ENCODE results near the gene LRMDA. TPM values are rescaled to one million over a fixed set of nuclear protein-coding genes. Genes with fewer than 3 reads are reported as not detected.

LRMDA gene
- total and polyA plus RNA-seq, 2 of the 13 experiments (the other 11 are each of a cell fraction or from before 2014, with no cell fraction given), result 13.4 to 22.0 TPM

GRCh38 chr10:76213876-76214275 lies 782.5 kb downstream of the LRMDA start:
- no TSS peak for BruUV-seq (replicated peaks)
- TF ChIP-seq POGZ (CRISPR knock-in tag; IDR thresholded peaks at IDR 0.05) (no peak), CTCF (CRISPR knock-in tag; IDR thresholded peaks at IDR 0.05) (no peak), TCF7L2 (IDR thresholded peaks at IDR 0.05; ENCODE audit: low read depth, low read length) (no peak), E2F2 (CRISPR knock-in tag; IDR thresholded peaks at IDR 0.05; ENCODE audit: borderline replicate concordance) (no peak), MLLT10 (CRISPR knock-in tag; IDR thresholded peaks at IDR 0.05) (no peak), RBM22 (optimal IDR thresholded peaks at IDR 0.05; ENCODE audit: low read length) (no peak), RBM39 (IDR thresholded peaks at IDR 0.05; ENCODE audit: low read depth, low read length, poor library complexity, severe bottlenecking) (no peak), ZNF598 (CRISPR knock-in tag; IDR thresholded peaks at IDR 0.05; ENCODE audit: borderline replicate concordance) (no peak), ZSCAN5A (CRISPR knock-in tag; IDR thresholded peaks at IDR 0.05; ENCODE audit: borderline replicate concordance) (no peak), ZNF652 (CRISPR knock-in tag; IDR thresholded peaks at IDR 0.05; ENCODE audit: borderline replicate concordance, low read depth) (no peak), RNF219 (CRISPR knock-in tag; IDR thresholded peaks at IDR 0.05) (no peak), TBX3 (IDR thresholded peaks at IDR 0.05; ENCODE audit: borderline replicate concordance) (no peak), ZNF83 (CRISPR knock-in tag; IDR thresholded peaks at IDR 0.05; ENCODE audit: borderline replicate concordance) (no peak), ZNF761 (CRISPR knock-in tag; conservative IDR thresholded peaks at IDR 0.05) (no peak), MTF1 (CRISPR knock-in tag; IDR thresholded peaks at IDR 0.05) (no peak), ATRX (CRISPR knock-in tag; IDR thresholded peaks at IDR 0.05; ENCODE audit: borderline replicate concordance) (no peak), KLF15 (CRISPR knock-in tag; IDR thresholded peaks at IDR 0.05; ENCODE audit: borderline replicate concordance) (no peak), GTF3A (CRISPR knock-in tag; conservative IDR thresholded peaks at IDR 0.05) (no peak)
- Histone ChIP-seq H2AFZ (ENCODE audit: low read length) (no peak overlapping the region), H3K4me3 (replicated peaks in 1 of 3; ENCODE audit: insufficient read depth in 1 of 3, low read depth in 2 of 3, low read length in 3 of 3) (no peak overlapping the region), H4K20me1 (ENCODE audit: insufficient read depth, low read length) (no peaks in the 10 kb centered on the region), H3K27ac (ENCODE audit: extremely low read length, insufficient read depth, low read length) (no peak overlapping the region), H3K36me3 (replicated peaks in 1 of 2; ENCODE audit: control insufficient read depth in 1 of 2, insufficient read depth in 2 of 2, low read length in 2 of 2) (no peaks in the 10 kb centered on the region), H3K4me1 (ENCODE audit: insufficient read depth, low read length) (no peaks in the 10 kb centered on the region), H3K9ac (ENCODE audit: insufficient read depth, low read depth, low read length) (no peak overlapping the region), H3K9me3 (ENCODE audit: low read length) (no peaks in the 10 kb centered on the region), H3K4me2 (ENCODE audit: low read depth, low read length) (no peak overlapping the region), H3K79me2 (ENCODE audit: insufficient read depth, low read length) (no peaks in the 10 kb centered on the region), H3K27me3 (ENCODE audit: control insufficient read depth in 1 of 2, insufficient read depth in 2 of 2, low read length in 2 of 2) (no peaks in the 10 kb centered on the region)
- DNase-seq (ENCODE audit: low spot score), result no peak
- in situ Hi-C loops (cut with HindIII; ENCODE audit: extremely low pct_ligation_motif_present, low pct_unique_long_range_greater_than_20kb) (no loop called here), intact Hi-C loops (cut with micrococcal nuclease; ENCODE audit: unreplicated experiment) (no loop called here)
- FAIRE-seq, result no peak
- ATAC-seq, result no peak
- CTCF ChIA-PET (ENCODE audit: low intra/inter-chr PET ratio, low total read pairs), result no interaction called here
- POLR2A ChIA-PET, result no interaction called here
- 88% methylated on average over 2 of the region's 2 CpGs for WGBS (ENCODE audit: low lambda C conversion rate)

Measured in HepG2 (cell line).